Measurements from ENCODE around the gene SPTLC2.
"Not testable (repeated sequence)": the region's sequence is repeated elsewhere in the genome, so short reads cannot be mapped to it uniquely, and the experiment has no call there.

SPTLC2 gene

DNA sequence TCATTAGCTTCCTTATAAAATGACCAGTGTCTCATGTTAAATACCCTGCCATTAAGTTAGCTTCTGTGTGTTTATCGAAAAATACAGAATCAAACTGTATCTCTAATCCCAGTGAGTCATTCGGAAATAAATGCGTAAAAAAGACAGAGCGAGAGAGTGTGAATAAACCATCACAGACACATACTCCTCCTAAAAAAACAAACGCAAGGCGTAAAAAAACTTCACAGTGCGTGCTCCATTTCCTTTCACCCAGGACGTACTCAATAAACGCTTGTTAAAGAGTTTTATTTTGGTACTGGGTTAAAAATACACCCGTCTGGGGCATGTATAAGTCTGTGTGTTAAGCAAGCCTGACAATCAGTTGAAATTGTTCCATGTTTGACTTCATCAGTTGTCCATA lies 59.0 kb downstream of the SPTLC2 start:
- TF ChIP-seq, protein P1, sequence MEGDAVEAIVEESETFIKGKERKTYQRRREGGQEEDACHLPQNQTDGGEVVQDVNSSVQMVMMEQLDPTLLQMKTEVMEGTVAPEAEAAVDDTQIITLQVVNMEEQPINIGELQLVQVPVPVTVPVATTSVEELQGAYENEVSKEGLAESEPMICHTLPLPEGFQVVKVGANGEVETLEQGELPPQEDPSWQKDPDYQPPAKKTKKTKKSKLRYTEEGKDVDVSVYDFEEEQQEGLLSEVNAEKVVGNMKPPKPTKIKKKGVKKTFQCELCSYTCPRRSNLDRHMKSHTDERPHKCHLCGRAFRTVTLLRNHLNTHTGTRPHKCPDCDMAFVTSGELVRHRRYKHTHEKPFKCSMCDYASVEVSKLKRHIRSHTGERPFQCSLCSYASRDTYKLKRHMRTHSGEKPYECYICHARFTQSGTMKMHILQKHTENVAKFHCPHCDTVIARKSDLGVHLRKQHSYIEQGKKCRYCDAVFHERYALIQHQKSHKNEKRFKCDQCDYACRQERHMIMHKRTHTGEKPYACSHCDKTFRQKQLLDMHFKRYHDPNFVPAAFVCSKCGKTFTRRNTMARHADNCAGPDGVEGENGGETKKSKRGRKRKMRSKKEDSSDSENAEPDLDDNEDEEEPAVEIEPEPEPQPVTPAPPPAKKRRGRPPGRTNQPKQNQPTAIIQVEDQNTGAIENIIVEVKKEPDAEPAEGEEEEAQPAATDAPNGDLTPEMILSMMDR (conservative IDR thresholded peaks at IDR 0.05), result no peak

DNA sequence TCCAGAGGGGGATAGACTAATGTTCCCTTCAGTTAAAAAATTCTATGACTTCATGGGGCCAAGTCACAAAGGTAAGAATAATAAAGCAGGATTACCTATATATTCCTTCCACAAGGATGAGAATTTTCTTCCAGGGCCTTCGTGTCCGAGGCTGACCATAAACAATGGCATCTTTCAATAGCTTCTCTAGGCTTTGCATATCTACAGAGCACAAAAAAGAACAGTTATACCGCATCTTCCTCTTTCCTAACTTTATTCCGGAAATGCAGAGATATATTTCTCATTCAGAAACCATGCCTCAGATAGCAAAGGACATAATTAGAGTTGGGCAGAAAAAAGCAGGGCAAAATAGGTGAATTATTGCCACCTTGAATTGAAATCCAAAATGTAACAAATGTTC lies 59.5 kb downstream of the SPTLC2 start:
- TF ChIP-seq, protein P1 (conservative IDR thresholded peaks at IDR 0.05), result no peak

More for the DNA sequence above, 59.0 kb downstream of the SPTLC2 start:
- no peak overlapping the region for H3K27ac ChIP-seq

DNA sequence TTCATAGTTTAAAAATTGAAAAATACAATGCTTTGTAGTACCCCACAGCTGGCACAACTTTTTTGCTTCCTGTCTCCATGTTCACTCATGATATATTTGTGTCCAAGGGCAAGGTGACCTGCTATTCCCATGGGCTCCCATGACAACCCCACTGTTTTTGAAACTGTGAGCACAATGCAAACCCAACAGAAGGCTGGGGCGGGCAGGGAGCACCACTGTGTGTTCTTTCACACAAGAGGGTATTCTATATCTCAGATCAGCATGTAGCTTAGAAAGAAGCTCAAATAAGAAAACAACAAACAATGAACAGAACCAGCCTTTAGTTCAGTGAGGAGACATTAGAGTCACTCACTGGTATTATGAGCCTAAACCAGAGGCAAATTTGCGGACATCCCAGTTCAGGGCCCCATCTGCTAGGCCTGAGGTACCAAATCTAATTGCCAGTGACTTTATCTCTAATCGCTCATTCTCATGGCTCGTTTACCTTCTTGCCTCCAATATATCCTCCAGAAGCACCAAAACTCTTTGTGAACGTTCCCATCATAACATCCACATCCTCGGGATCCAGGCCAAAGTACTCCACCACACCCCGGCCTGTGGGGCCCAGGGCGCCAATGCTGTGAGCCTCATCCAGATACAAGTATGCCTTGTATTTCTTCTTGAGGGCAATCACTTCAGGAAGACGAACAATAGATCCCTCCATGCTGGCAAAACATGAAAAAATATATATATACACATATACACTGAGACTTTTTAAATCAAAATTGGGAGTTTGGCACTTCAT lies 61.4 kb downstream of the SPTLC2 start:
- TF ChIP-seq, protein P1 (conservative IDR thresholded peaks at IDR 0.05), result no peak
- no peak overlapping the region for H3K27ac ChIP-seq

More for the DNA sequence above, 59.5 kb downstream of the SPTLC2 start:
- no peak overlapping the region for H3K27ac ChIP-seq

DNA sequence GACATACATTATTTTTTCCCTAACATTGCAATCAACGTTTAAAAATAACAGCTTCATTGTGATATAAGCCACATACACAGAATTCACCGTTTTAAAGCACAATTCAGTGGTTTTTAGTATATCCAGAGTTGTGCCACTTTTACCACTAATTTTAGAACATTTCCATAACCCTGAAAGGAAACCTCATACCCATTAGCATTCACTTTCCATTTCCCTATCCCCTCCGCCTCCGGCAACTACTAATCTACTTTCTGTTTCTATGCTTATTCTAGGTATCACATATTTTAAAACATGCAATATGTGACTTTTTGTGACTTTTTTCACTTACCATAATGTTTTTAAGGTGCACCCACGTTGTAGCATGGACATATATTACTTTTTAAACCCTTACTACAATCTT lies 62.2 kb downstream of the SPTLC2 start:
- TF ChIP-seq, protein P1 (conservative IDR thresholded peaks at IDR 0.05), result no peak

DNA sequence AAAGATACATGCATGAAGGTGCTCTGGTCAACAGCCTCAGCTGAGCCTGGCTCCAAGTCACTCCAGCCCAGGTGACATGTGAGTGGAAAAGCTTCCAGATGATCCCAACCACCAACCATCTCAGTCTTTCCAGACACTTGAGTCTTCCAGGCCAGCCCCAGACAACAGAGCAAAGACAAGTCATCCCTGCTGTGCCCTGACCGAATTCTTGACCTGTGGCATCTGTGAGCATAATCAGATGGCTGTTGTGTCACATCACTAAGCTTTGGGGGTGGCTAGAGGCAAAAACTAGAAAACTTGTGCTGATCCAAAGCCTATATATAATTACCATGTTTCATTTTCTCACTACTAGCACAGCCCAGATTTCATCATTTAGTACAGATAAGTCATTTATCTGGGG lies 67.0 kb downstream of the SPTLC2 start:
- TF ChIP-seq, protein P1 (conservative IDR thresholded peaks at IDR 0.05), result no peak
- H3K27ac ChIP-seq, result no peak overlapping the region

More for the DNA sequence above, 62.2 kb downstream of the SPTLC2 start:
- no peak overlapping the region for H3K27ac ChIP-seq

DNA sequence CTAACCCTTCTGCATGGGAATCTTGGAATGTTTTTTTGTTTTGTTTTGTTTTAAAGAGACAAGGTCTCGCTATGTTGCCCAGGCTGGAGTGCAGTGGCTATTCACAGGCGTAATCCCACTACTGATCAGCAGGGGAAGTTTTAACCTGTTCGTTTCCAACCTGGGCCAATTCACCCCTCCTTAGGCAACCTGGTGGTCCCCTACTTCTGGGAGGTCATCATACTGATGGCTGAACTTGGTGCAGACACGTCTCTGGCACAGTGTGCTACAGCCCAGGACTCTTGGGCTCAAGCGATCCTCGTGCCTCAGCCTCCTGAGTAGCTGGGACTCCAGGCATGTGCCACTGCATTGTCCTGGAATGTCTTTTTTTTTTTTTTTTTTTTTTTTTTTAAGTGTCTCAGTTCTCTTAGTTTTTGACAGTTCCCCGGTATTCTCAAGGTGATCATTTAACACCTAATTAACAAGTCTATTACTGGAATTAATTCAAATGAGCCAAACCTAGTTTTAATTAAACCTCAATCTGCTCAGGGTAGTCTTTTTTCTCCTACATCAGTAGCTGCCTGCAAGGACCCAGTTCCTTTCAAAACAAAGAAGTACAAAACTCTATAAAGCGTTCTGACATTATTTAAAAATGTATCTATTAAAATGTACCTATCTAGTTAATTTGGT lies 68.8 kb downstream of the SPTLC2 start:
- TF ChIP-seq, protein P1 (conservative IDR thresholded peaks at IDR 0.05), result peak; percentile 25; the same call in 1 of the 2 replicates
- no peak overlapping the region for H3K27ac ChIP-seq

DNA sequence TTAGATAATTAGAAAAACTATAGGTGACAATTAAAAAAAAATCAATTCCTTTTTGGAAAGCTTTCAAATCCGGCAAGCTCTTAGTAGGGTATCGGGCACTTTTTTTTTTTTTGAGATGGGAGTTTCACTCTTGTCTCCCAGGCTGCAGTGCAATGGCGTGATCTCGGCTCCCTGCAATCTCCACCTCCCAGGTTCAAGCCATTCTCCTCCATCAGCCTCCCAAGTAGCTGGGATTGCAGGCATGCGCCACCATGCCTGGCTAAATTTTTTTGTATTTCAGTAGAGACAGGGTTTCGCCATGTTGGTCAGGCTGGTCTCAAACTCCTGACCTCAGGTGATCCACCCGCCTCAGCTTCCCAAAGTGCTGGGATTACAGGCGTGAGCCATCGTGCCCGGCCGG lies 71.3 kb downstream of the SPTLC2 start:
- H3K27ac ChIP-seq, result not testable (repeated sequence)

DNA sequence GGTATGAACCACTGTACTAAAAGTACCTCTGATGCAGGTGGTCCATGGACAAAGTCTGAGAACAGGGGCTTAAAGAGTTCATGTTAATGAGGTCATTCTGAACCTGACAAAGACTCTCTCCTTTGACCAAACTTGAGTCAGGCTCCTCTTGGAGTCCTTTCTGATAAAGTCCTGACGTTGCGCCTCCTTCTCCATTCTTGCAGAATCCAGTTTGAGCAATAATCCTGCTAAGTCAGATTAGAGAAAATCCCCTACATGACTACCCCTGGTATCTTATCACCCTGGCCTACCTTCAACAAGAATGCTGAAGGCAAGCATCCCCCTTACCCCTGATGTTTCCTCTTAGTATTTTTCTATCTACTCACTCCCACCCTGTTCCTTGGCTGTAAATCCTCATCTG lies 71.9 kb downstream of the SPTLC2 start:
- no peak overlapping the region; the same call in 1 of the 2 replicates for H3K27ac ChIP-seq

More for the DNA sequence above, 71.9 kb downstream of the SPTLC2 start:
- TF ChIP-seq, protein P1 (conservative IDR thresholded peaks at IDR 0.05), result no peak

Measured in VCaP (cell line).